ENCODE data around the gene LATS2.

The LATS2 gene

GRCh38 chr13:20989656-20990321 is 71.6 kb downstream of the LATS2 start:
- CTCF ChIA-PET: no interaction called here
- no peak for TF ChIP-seq BHLHE40 (IDR thresholded peaks at IDR 0.05; ENCODE audit: borderline replicate concordance)
- no peak for TF ChIP-seq FOXK2 (IDR thresholded peaks at IDR 0.05)
- no peak for TF ChIP-seq LEF1 (IDR thresholded peaks at IDR 0.05; ENCODE audit: borderline replicate concordance)
- TF ChIP-seq ARNT (IDR thresholded peaks at IDR 0.05): no peak
- no peak for TF ChIP-seq TARDBP (IDR thresholded peaks at IDR 0.05)
- no peak for TF ChIP-seq SP1 (IDR thresholded peaks at IDR 0.05)
- TF ChIP-seq ZNF384 (IDR thresholded peaks at IDR 0.05): no peak
- no peak for TF ChIP-seq ELF4 (IDR thresholded peaks at IDR 0.05)
- TF ChIP-seq SUZ12 (IDR thresholded peaks at IDR 0.05): no peak
- no peak for TF ChIP-seq FOXA1 (IDR thresholded peaks at IDR 0.05)
- TF ChIP-seq L3MBTL2 (conservative IDR thresholded peaks at IDR 0.05): no peak
- TF ChIP-seq CTBP1 (IDR thresholded peaks at IDR 0.05; ENCODE audit: borderline replicate concordance): no peak
- no peak for TF ChIP-seq PKNOX1 (IDR thresholded peaks at IDR 0.05)
- TF ChIP-seq FOXM1 (IDR thresholded peaks at IDR 0.05; ENCODE audit: borderline replicate concordance): no peak
- no peak for TF ChIP-seq NFRKB (IDR thresholded peaks at IDR 0.05)
- no peak for TF ChIP-seq HDGF (IDR thresholded peaks at IDR 0.05; ENCODE audit: borderline replicate concordance)
- POLR2A ChIA-PET: no interaction called here
- DNase-seq (ENCODE audit: extremely low spot score): no peak

- DNase-seq (ENCODE audit: extremely low spot score): no peak
- TF ChIP-seq FOXA1 (IDR thresholded peaks at IDR 0.05) (no peak), ARNT (IDR thresholded peaks at IDR 0.05) (no peak), BHLHE40 (IDR thresholded peaks at IDR 0.05; ENCODE audit: borderline replicate concordance) (no peak), ELF4 (IDR thresholded peaks at IDR 0.05) (no peak), FOXK2 (IDR thresholded peaks at IDR 0.05) (no peak), SUZ12 (IDR thresholded peaks at IDR 0.05) (no peak), HDGF (IDR thresholded peaks at IDR 0.05; ENCODE audit: borderline replicate concordance) (no peak), TARDBP (IDR thresholded peaks at IDR 0.05) (no peak), CTBP1 (IDR thresholded peaks at IDR 0.05; ENCODE audit: borderline replicate concordance) (no peak), ZNF384 (IDR thresholded peaks at IDR 0.05) (no peak), FOXM1 (IDR thresholded peaks at IDR 0.05; ENCODE audit: borderline replicate concordance) (no peak)
- CTCF ChIA-PET: no interaction called here
- POLR2A ChIA-PET: no interaction called here
These were observed 72.3 kb downstream of the LATS2 start for GRCh38 chr13:20988909-20989655.

GRCh38 chr13:20988033-20988908 is 73.1 kb downstream of the LATS2 start:
- POLR2A ChIA-PET: no interaction called here
- no peak for TF ChIP-seq TARDBP (IDR thresholded peaks at IDR 0.05)
- no peak for TF ChIP-seq SUZ12 (IDR thresholded peaks at IDR 0.05)
- TF ChIP-seq NFRKB (IDR thresholded peaks at IDR 0.05): no peak
- TF ChIP-seq SP1 (IDR thresholded peaks at IDR 0.05): no peak
- TF ChIP-seq ARNT (IDR thresholded peaks at IDR 0.05): no peak
- TF ChIP-seq HDGF (IDR thresholded peaks at IDR 0.05; ENCODE audit: borderline replicate concordance): no peak
- TF ChIP-seq BHLHE40 (IDR thresholded peaks at IDR 0.05; ENCODE audit: borderline replicate concordance): no peak
- DNase-seq (ENCODE audit: extremely low spot score): no peak

DNA sequence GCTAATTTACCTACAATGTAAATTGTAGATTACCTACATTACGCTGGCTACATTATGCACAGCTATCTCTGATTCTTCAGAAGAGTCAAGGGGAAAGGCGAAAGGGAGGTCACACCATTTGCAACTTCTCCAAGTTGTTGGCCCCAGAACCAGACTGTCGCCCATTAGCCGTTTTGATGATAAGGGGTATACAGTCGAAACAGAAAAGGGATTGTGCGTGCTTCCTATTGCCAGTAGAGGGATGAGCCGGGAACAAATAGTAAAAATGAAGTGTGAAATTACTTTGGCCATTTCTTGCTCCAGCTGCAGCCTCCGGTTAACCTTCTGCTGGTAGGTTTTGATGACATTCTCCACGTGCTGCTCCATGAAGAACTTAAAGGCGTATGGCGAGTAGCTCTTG is 73.8 kb downstream of the LATS2 start:
- POLR2A ChIA-PET: no interaction called here
- TF ChIP-seq FOXK2 (IDR thresholded peaks at IDR 0.05) (no peak), L3MBTL2 (conservative IDR thresholded peaks at IDR 0.05) (no peak), PKNOX1 (IDR thresholded peaks at IDR 0.05) (no peak), CTBP1 (IDR thresholded peaks at IDR 0.05; ENCODE audit: borderline replicate concordance) (no peak), FOXM1 (IDR thresholded peaks at IDR 0.05; ENCODE audit: borderline replicate concordance) (no peak), ARNT (IDR thresholded peaks at IDR 0.05) (no peak), NFRKB (IDR thresholded peaks at IDR 0.05) (no peak), HDGF (IDR thresholded peaks at IDR 0.05; ENCODE audit: borderline replicate concordance) (no peak), BHLHE40 (IDR thresholded peaks at IDR 0.05; ENCODE audit: borderline replicate concordance) (no peak), ELF4 (IDR thresholded peaks at IDR 0.05) (no peak), LEF1 (IDR thresholded peaks at IDR 0.05; ENCODE audit: borderline replicate concordance) (no peak), SUZ12 (IDR thresholded peaks at IDR 0.05) (no peak), FOXA1 (IDR thresholded peaks at IDR 0.05) (no peak), SP1 (IDR thresholded peaks at IDR 0.05) (no peak), ZNF384 (IDR thresholded peaks at IDR 0.05) (no peak), TARDBP (IDR thresholded peaks at IDR 0.05) (no peak)
- CTCF ChIA-PET: no interaction called here

More at GRCh38 chr13:20988033-20988908, 73.1 kb downstream of the LATS2 start:
- CTCF ChIA-PET: no interaction called here

DNA sequence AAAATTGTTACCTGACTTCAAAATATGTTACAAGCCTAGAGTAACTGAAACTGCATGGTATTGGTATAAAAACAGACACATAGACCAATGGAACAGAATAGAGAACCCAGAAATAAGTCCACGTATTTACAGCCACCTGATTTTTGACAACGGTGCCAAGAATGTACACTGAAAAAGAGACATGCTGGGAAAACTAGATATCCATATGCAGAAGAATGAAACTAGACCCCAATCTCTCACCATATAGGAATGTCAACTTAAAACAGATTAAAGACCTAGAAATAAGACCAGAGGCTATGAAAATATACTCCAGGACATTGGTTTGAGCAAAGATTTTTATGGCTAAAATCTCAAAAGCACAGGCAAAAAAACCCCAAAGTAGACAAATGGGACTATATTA is 76.5 kb downstream of the LATS2 start:
- ChIA-PET POLR2A (no interaction called here), CTCF (no interaction called here)
- TF ChIP-seq LEF1 (IDR thresholded peaks at IDR 0.05; ENCODE audit: borderline replicate concordance) (no peak), FOXM1 (IDR thresholded peaks at IDR 0.05; ENCODE audit: borderline replicate concordance) (no peak), ELF4 (IDR thresholded peaks at IDR 0.05) (no peak), CTBP1 (IDR thresholded peaks at IDR 0.05; ENCODE audit: borderline replicate concordance) (no peak), PKNOX1 (IDR thresholded peaks at IDR 0.05) (no peak), TARDBP (IDR thresholded peaks at IDR 0.05) (no peak), HDGF (IDR thresholded peaks at IDR 0.05; ENCODE audit: borderline replicate concordance) (no peak), FOXA1 (IDR thresholded peaks at IDR 0.05) (no peak), ARNT (IDR thresholded peaks at IDR 0.05) (no peak), NFRKB (IDR thresholded peaks at IDR 0.05) (no peak), BHLHE40 (IDR thresholded peaks at IDR 0.05; ENCODE audit: borderline replicate concordance) (no peak), SUZ12 (IDR thresholded peaks at IDR 0.05) (no peak), FOXK2 (IDR thresholded peaks at IDR 0.05) (no peak), SP1 (IDR thresholded peaks at IDR 0.05) (no peak), L3MBTL2 (conservative IDR thresholded peaks at IDR 0.05) (no peak), ZNF384 (IDR thresholded peaks at IDR 0.05) (no peak)
- DNase-seq (ENCODE audit: extremely low spot score): no peak

More for the DNA sequence above, 73.8 kb downstream of the LATS2 start:
- no peak for DNase-seq (ENCODE audit: extremely low spot score)
